ENCODE measurements around the gene CEPT1.

Gene CEPT1

DNA sequence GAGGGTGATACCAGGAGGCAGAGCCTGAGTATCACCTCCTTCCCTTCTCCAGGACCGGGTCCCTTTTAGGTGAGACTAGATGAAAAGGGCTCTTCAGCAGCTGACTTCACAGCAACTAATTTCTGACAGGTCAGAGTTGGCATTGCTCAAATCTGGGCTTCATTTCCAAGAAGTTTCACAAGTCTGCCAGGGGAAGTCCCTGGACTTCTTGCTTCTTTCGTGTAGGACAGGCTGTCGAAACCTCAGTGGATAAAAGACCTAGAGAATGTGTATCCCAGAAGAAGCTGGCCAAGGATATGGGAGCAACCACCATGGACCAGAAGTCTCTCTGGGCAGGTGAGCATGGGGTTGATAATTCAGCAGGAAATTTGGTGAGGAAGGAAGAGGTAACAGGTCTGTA, 87.4 kb downstream of the CEPT1 start, which contains the start of gene CHI3L2:
CHI3L2 (plus strand) TSS at position 280 of the 400 bp plus-strand sequence; CDS start at position 297, 17 bp downstream.
- WGBS, 2 experiments: 95 to 96% methylated on average over 3 of the region's 3 CpGs
- no peaks in the 10 kb centered on the region for H3K27me3 ChIP-seq (ENCODE audit: control insufficient read depth, insufficient read depth, low read length, poor library complexity, severe bottlenecking)
- no peaks in the 10 kb centered on the region for H3K36me3 ChIP-seq (ENCODE audit: control insufficient read depth, insufficient read depth, low read length)
- no peak within 1 kb of the TSS for H3K4me3 ChIP-seq (ENCODE audit: insufficient read depth, low read depth, low read length)
- no peaks in the 10 kb centered on the region for H3K9me3 ChIP-seq (ENCODE audit: control insufficient read depth, low read length)
- H3K27ac ChIP-seq (ENCODE audit: insufficient read depth, low read depth, low read length, poor library complexity, severe bottlenecking): no peak within 1 kb of the TSS
- peaks cover under 1% of the 10 kb centered on the region for H3K4me1 ChIP-seq (ENCODE audit: control insufficient read depth, insufficient read depth, low read length)

DNA sequence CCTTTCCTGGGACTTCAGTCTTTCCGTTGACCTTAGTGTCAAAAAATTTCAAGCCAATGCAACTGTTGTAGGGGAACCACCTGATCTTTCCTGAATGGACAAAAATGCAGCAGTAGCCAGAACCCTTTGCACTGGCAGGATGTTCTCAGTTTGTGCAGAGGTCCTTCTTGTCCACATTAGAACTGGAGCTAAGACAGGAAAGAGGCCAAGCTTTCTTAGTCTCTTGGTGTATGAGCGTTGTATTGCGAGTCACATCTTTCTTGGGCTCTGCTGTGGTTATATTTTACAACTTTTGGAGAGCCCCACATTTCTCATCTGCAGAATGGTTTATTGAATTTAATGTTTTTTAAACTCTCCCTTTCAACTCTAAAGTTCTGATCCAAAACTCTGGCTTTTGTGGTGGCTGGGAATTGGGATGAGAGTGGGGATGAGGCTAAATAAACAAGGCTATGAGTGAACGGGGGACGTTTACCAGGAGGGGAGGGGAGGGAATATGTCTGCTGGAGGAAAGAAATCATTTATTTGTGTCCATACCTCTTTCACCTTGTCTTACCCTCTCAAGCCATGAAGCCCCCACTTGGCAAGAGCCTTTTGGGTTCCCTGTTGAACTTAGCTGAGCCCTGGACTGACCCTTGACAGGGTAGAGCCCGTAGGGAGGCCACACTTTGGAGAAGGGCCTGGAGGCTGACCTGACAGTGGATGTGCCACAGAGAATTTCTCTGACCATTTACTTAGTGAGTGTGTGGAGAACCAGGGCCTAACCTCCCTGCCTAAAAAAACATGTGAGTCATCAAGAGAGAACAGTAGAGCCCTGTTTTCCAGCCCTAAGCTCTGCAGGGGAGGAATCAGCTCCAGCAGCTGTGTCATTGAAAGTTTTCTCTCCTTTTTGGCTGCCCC, 88.1 kb downstream of the CEPT1 start:
- no peak overlapping the region for H3K27ac ChIP-seq (ENCODE audit: insufficient read depth, low read depth, low read length, poor library complexity, severe bottlenecking)
- H3K4me3 ChIP-seq (ENCODE audit: insufficient read depth, low read depth, low read length): no peak overlapping the region
- 89 to 93% methylated on average over 6 of the region's 6 CpGs for WGBS, 2 experiments
- no peaks in the 10 kb centered on the region for H3K36me3 ChIP-seq (ENCODE audit: control insufficient read depth, insufficient read depth, low read length)
- H3K27me3 ChIP-seq (ENCODE audit: control insufficient read depth, insufficient read depth, low read length, poor library complexity, severe bottlenecking): no peaks in the 10 kb centered on the region
- no peaks in the 10 kb centered on the region for H3K9me3 ChIP-seq (ENCODE audit: control insufficient read depth, low read length)
- no peaks in the 10 kb centered on the region for H3K4me1 ChIP-seq (ENCODE audit: control insufficient read depth, insufficient read depth, low read length)

DNA sequence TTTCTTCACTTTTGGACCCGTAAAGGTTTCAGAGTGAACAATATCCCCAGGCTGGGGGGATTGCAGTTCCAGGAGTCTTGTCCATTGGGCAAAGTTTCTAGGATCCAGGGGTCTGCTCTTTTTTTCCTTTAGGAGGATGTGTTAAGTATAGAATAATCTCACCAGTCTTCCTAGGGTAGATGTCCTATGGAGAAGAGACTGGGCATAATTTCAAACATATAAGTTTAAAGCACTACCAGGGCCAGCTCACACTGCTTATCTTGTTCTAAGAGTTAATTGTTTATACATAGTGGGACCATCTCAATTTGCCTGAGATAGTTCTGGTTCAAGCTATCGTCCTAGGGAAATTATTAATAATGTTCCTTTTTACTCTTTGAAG, 88.7 kb downstream of the CEPT1 start:
- Histone ChIP-seq H3K4me3 (ENCODE audit: insufficient read depth, low read depth, low read length) (no peak overlapping the region), H3K4me1 (ENCODE audit: control insufficient read depth, insufficient read depth, low read length) (no peaks in the 10 kb centered on the region), H3K9me3 (ENCODE audit: control insufficient read depth, low read length) (no peaks in the 10 kb centered on the region), H3K36me3 (ENCODE audit: control insufficient read depth, insufficient read depth, low read length) (no peaks in the 10 kb centered on the region), H3K27me3 (ENCODE audit: control insufficient read depth, insufficient read depth, low read length, poor library complexity, severe bottlenecking) (no peaks in the 10 kb centered on the region), H3K27ac (ENCODE audit: insufficient read depth, low read depth, low read length, poor library complexity, severe bottlenecking) (no peak overlapping the region)
- WGBS, 2 experiments: 49 to 78% methylated on average over 2 of the region's 2 CpGs

GRCh38 chr1:111232134-111232533, 92.1 kb downstream of the CEPT1 start:
- no peaks in the 10 kb centered on the region for H3K9me3 ChIP-seq (ENCODE audit: control insufficient read depth, low read length)
- H3K27me3 ChIP-seq (ENCODE audit: control insufficient read depth, insufficient read depth, low read length, poor library complexity, severe bottlenecking): no peaks in the 10 kb centered on the region
- no peak overlapping the region for H3K4me3 ChIP-seq (ENCODE audit: insufficient read depth, low read depth, low read length)
- no peaks in the 10 kb centered on the region for H3K36me3 ChIP-seq (ENCODE audit: control insufficient read depth, insufficient read depth, low read length)
- H3K27ac ChIP-seq (ENCODE audit: insufficient read depth, low read depth, low read length, poor library complexity, severe bottlenecking): no peak overlapping the region
- no peaks in the 10 kb centered on the region for H3K4me1 ChIP-seq (ENCODE audit: control insufficient read depth, insufficient read depth, low read length)
- 95 to 100% methylated on average over 1 to 2 of the region's 3 CpGs for WGBS, 2 experiments

DNA sequence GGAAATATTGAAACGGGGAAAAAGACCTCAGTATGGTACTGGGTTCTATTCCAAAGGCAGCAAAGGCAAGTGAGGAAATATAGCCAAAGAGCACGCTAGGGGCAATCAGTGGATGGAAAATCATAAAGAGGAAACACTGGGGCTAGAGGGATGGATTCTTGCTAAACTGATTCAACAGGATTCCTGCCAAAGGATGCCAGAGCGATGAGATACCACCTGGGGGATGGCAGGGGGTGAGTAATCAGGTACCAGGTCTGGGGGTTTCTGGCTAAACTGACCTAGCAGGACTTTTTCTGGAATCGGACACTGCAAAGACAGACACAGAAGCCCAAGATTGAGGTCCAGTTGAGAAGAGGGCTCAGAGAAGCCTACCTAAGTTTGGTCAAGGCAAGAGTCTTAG, 94.2 kb downstream of the CEPT1 start:
- Histone ChIP-seq H3K4me1 (ENCODE audit: control insufficient read depth, insufficient read depth, low read length) (no peaks in the 10 kb centered on the region), H3K36me3 (ENCODE audit: control insufficient read depth, insufficient read depth, low read length) (no peaks in the 10 kb centered on the region), H3K27me3 (ENCODE audit: control insufficient read depth, insufficient read depth, low read length, poor library complexity, severe bottlenecking) (no peaks in the 10 kb centered on the region), H3K27ac (ENCODE audit: insufficient read depth, low read depth, low read length, poor library complexity, severe bottlenecking) (no peak overlapping the region), H3K9me3 (ENCODE audit: control insufficient read depth, low read length) (no peaks in the 10 kb centered on the region), H3K4me3 (ENCODE audit: insufficient read depth, low read depth, low read length) (no peak overlapping the region)
- WGBS, 2 experiments: 94 to 96% methylated on average over 4 of the region's 4 CpGs
